COR-L47 (cell line): ENCODE data around the gene RRP15.

ENCODE experiments used
- DNase-seq: peaks from one replicate; lab custom pipeline; 2025; lab: John Stamatoyannopoulos, UW

RRP15 gene

GRCh38 chr1:218341325-218341724 lies 56.2 kb downstream of the RRP15 start:
- no peak for DNase-seq

- DNase-seq = no peak
Measured at GRCh38 chr1:218342091-218342490, 57.0 kb downstream of the RRP15 start.

GRCh38 chr1:218344814-218345672 lies 60.0 kb downstream of the RRP15 start, which contains the start of gene TGFB2:
Gene TGFB2, plus strand, starts transcription at chr1:218345336. Its CDS starts 1,366 bp downstream, at chr1:218346702.
- peak; percentile 47 for DNase-seq

- DNase-seq = peak; percentile 72
Measured at GRCh38 chr1:218345673-218346390, 60.7 kb downstream of the RRP15 start.

GRCh38 chr1:218346391-218347204 lies 61.5 kb downstream of the RRP15 start:
- DNase-seq = no peak

GRCh38 chr1:218347336-218347722 lies 62.2 kb downstream of the RRP15 start:
- DNase-seq = no peak

- no peak for DNase-seq
Measured at GRCh38 chr1:218347723-218348627, 62.9 kb downstream of the RRP15 start.

GRCh38 chr1:218348628-218349071 lies 63.6 kb downstream of the RRP15 start:
- no peak for DNase-seq

- DNase-seq = no peak
Measured at GRCh38 chr1:218349348-218350034, 64.4 kb downstream of the RRP15 start.

- no peak for DNase-seq
Measured at GRCh38 chr1:218350035-218350525, 65.0 kb downstream of the RRP15 start.

GRCh38 chr1:218350801-218351266 lies 65.7 kb downstream of the RRP15 start:
- no peak for DNase-seq

GRCh38 chr1:218351391-218352074 lies 66.4 kb downstream of the RRP15 start:
- DNase-seq = no peak

GRCh38 chr1:218352075-218352438 lies 67.0 kb downstream of the RRP15 start:
- no peak for DNase-seq

GRCh38 chr1:218353656-218354055 lies 68.6 kb downstream of the RRP15 start:
- no peak for DNase-seq

- DNase-seq = no peak
Measured at GRCh38 chr1:218355278-218355677, 70.2 kb downstream of the RRP15 start.

GRCh38 chr1:218357211-218357892 lies 72.3 kb downstream of the RRP15 start:
- DNase-seq = no peak

- DNase-seq = no peak
Measured at GRCh38 chr1:218357893-218358232, 72.8 kb downstream of the RRP15 start.

- no peak for DNase-seq
Measured at GRCh38 chr1:218361298-218362065, 76.4 kb downstream of the RRP15 start.
